Measurements from ENCODE around the gene BEND3. TPM values are rescaled to one million over a fixed set of nuclear protein-coding genes. Genes with fewer than 3 reads are reported as not detected.

Gene BEND3
- total RNA-seq, 2 donors from 2014 or later: 0.54 to 4.2 TPM

GRCh38 chr6:107082045-107082444 is 33.3 kb downstream of the BEND3 start:
- no peak for ATAC-seq (ENCODE audit: insufficient number of reproducible peaks, low FRiP score, low read depth)
- no peak for TF ChIP-seq CTCF (IDR thresholded peaks at IDR 0.05)
- DNase-seq (ENCODE audit: low spot score): no peak

GRCh38 chr6:107080036-107080435 is 35.3 kb downstream of the BEND3 start:
- Histone ChIP-seq H3K27me3 (replicated peaks; ENCODE audit: insufficient read depth) (no peaks in the 10 kb centered on the region), H3K36me3 (no peaks in the 10 kb centered on the region), H3K4me3 (no peak overlapping the region), H3K9me3 (no peaks in the 10 kb centered on the region), H3K4me1 (ENCODE audit: control insufficient read depth in 1 of 2, low read depth in 2 of 2) (no peaks in the 10 kb centered on the region), H3K27ac (no peak overlapping the region)
- no peak for TF ChIP-seq CTCF (IDR thresholded peaks at IDR 0.05)
- ATAC-seq (ENCODE audit: insufficient number of reproducible peaks, low FRiP score, low read depth) (no peak), DNase-seq (ENCODE audit: low spot score) (no peak)

More at GRCh38 chr6:107082045-107082444, 33.3 kb downstream of the BEND3 start:
- Histone ChIP-seq H3K27me3 (replicated peaks; ENCODE audit: insufficient read depth) (no peaks in the 10 kb centered on the region), H3K36me3 (no peaks in the 10 kb centered on the region), H3K4me3 (no peak overlapping the region), H3K9me3 (no peaks in the 10 kb centered on the region), H3K27ac (no peak overlapping the region), H3K4me1 (ENCODE audit: control insufficient read depth in 1 of 2, low read depth in 2 of 2) (no peaks in the 10 kb centered on the region)

GRCh38 chr6:107079429-107079828 is 35.9 kb downstream of the BEND3 start:
- no peak for DNase-seq (ENCODE audit: low spot score)
- no peak for ATAC-seq (ENCODE audit: insufficient number of reproducible peaks, low FRiP score, low read depth)
- TF ChIP-seq CTCF (IDR thresholded peaks at IDR 0.05): no peak

GRCh38 chr6:107077710-107078109 is 37.6 kb downstream of the BEND3 start:
- Histone ChIP-seq H3K36me3 (no peaks in the 10 kb centered on the region), H3K9me3 (no peaks in the 10 kb centered on the region), H3K27ac (no peak overlapping the region), H3K4me1 (ENCODE audit: control insufficient read depth in 1 of 2, low read depth in 2 of 2) (no peaks in the 10 kb centered on the region), H3K4me3 (no peak overlapping the region), H3K27me3 (replicated peaks; ENCODE audit: insufficient read depth) (no peaks in the 10 kb centered on the region)
- ATAC-seq (ENCODE audit: insufficient number of reproducible peaks, low FRiP score, low read depth): no peak
- TF ChIP-seq CTCF (IDR thresholded peaks at IDR 0.05): no peak
- DNase-seq (ENCODE audit: low spot score): no peak

More at GRCh38 chr6:107079429-107079828, 35.9 kb downstream of the BEND3 start:
- H3K36me3 ChIP-seq: no peaks in the 10 kb centered on the region
- no peaks in the 10 kb centered on the region for H3K9me3 ChIP-seq
- H3K4me3 ChIP-seq: no peak overlapping the region
- no peak overlapping the region for H3K27ac ChIP-seq
- H3K27me3 ChIP-seq (replicated peaks; ENCODE audit: insufficient read depth): no peaks in the 10 kb centered on the region
- H3K4me1 ChIP-seq (ENCODE audit: control insufficient read depth in 1 of 2, low read depth in 2 of 2): no peaks in the 10 kb centered on the region

GRCh38 chr6:107075951-107076381 is 39.3 kb downstream of the BEND3 start:
- ATAC-seq (ENCODE audit: insufficient number of reproducible peaks, low FRiP score, low read depth) (no peak), DNase-seq (ENCODE audit: low spot score) (no peak)
- no peaks in the 10 kb centered on the region for H3K27me3 ChIP-seq (replicated peaks; ENCODE audit: insufficient read depth)
- no peak overlapping the region for H3K27ac ChIP-seq
- TF ChIP-seq CTCF (IDR thresholded peaks at IDR 0.05): no peak
- H3K4me1 ChIP-seq (ENCODE audit: control insufficient read depth in 1 of 2, low read depth in 2 of 2): no peaks in the 10 kb centered on the region
- H3K36me3 ChIP-seq: no peaks in the 10 kb centered on the region
- no peak overlapping the region for H3K4me3 ChIP-seq
- no peaks in the 10 kb centered on the region for H3K9me3 ChIP-seq

Measured in thoracic aorta (tissue), 2 donors.